SK-N-SH (cell line): ENCODE data around the gene RIN3. TPM values are rescaled to one million over a fixed set of nuclear protein-coding genes. Genes with fewer than 3 reads are reported as not detected.

ENCODE experiments used
- CTCF ChIA-PET: fragments of 300-600, 350-600 bp; formaldehyde crosslinking; extraction: SDS; loops from one replicate; lab custom pipeline; 2021; lab: Yijun Ruan, JAX
- POLR2A ChIA-PET: fragments of 350-600 bp; sonication (Branson Sonifier 250); formaldehyde crosslinking; extraction: SDS; loops from one replicate; lab custom pipeline; 2020; ENCODE audit warnings: antibody characterized with exemption, inconsistent platforms; lab: Yijun Ruan, JAX
- DNase-seq: peaks from one replicate; pipeline ENCODE4 v3.0.0; 2012
- H2AFZ ChIP-seq: fragments of 200-600 bp; sonication (generic); 2 replicates; pipeline ENCODE4 v1.8.1; 2016; ENCODE audit warnings: antibody characterized with exemption, mild to moderate bottlenecking, low read depth
- H3F3A ChIP-seq: fragments of 200-600 bp; sonication (generic); replicated peaks from 2 replicates; pipeline ENCODE3; 2016; ENCODE audit warnings: antibody characterized with exemption, mild to moderate bottlenecking; ENCODE audit not compliant: insufficient read depth
- H3K27ac ChIP-seq, 2 experiments: fragments of 200-500 bp in 1 of 2; fragments of 200-600 bp in 1 of 2; sonication (Bioruptor generic) in 1 of 2; sonication (generic), shearing (Covaris generic) in 1 of 2; 2 replicates each; pipeline versions ENCODE4 v1.5.1 to v1.6.1; 2014 to 2016; ENCODE audit warnings: low read depth in 2 of 2, inconsistent platforms in 1 of 2, low read length in 1 of 2, mild to moderate bottlenecking in 1 of 2, mixed read lengths in 1 of 2
- H3K27me3 ChIP-seq: fragments of 200-600 bp; sonication (generic), shearing (Covaris generic); 2 replicates; pipeline ENCODE4 v1.6.1; 2016; ENCODE audit warnings: mixed run types; ENCODE audit not compliant: insufficient read depth
- H3K36me3 ChIP-seq, 2 experiments: fragments of 200-500 bp in 1 of 2; fragments of 200-600 bp in 1 of 2; sonication (Bioruptor generic) in 1 of 2; sonication (generic) in 1 of 2; replicated peaks in 1 of 2; 2 replicates each; pipeline versions ENCODE3 to v1.5.1; 2014 to 2016; ENCODE audit warnings: low read length in 1 of 2, mild to moderate bottlenecking in 1 of 2; ENCODE audit not compliant: insufficient read depth in 2 of 2, control insufficient read depth in 1 of 2
- H3K4me1 ChIP-seq, 2 experiments: fragments of 200-500 bp in 1 of 2; fragments of 200-600 bp in 1 of 2; sonication (Bioruptor generic) in 1 of 2; sonication (generic), shearing (Covaris generic) in 1 of 2; 2 replicates each; pipeline versions ENCODE4 v1.5.1 to v1.6.1; 2014 to 2016; ENCODE audit warnings: low read depth in 1 of 2, low read length in 1 of 2, mixed run types in 1 of 2; ENCODE audit not compliant: insufficient read depth in 2 of 2, control insufficient read depth in 1 of 2
- H3K4me2 ChIP-seq: fragments of 200-600 bp; sonication (generic), shearing (Covaris generic); 2 replicates; pipeline ENCODE4 v1.6.1; 2017; ENCODE audit warnings: mixed run types
- H3K4me3 ChIP-seq, 2 experiments: fragments of 200-500 bp in 1 of 2; fragments of 200-600 bp in 1 of 2; sonication (Bioruptor generic) in 1 of 2; sonication (generic), shearing (Covaris generic) in 1 of 2; 2 replicates each; pipeline versions ENCODE4 v1.5.1 to v1.8.1; 2014 to 2016; ENCODE audit warnings: low read depth in 2 of 2, inconsistent platforms in 1 of 2, low read length in 1 of 2, mild to moderate bottlenecking in 1 of 2, mixed read lengths in 1 of 2, moderate library complexity in 1 of 2
- H3K79me2 ChIP-seq: fragments of 200-600 bp; sonication (generic); 2 replicates; pipeline ENCODE4 v1.8.1; 2017; ENCODE audit warnings: mild to moderate bottlenecking; ENCODE audit not compliant: insufficient read depth
- H3K9ac ChIP-seq: fragments of 200-600 bp; sonication (generic); 2 replicates; pipeline ENCODE4 v1.6.1; 2017; ENCODE audit warnings: mixed run types
- H3K9me2 ChIP-seq: fragments of 200-600 bp; sonication (generic); 2 replicates; pipeline ENCODE4 v1.6.1; 2017; ENCODE audit warnings: mixed run types
- H3K9me3 ChIP-seq: fragments of 200-600 bp; sonication (generic); 2 replicates; pipeline ENCODE4 v1.6.1; 2017; ENCODE audit warnings: mixed run types, mild to moderate bottlenecking, moderate library complexity
- H4K20me1 ChIP-seq: fragments of 200-600 bp; sonication (generic); 2 replicates; pipeline ENCODE4 v1.6.1; 2017; ENCODE audit warnings: mild to moderate bottlenecking, mixed run types; ENCODE audit not compliant: insufficient read depth
- CHD2 ChIP-seq: fragments of 150-350 bp; IDR thresholded peaks from 2 replicates; pipeline ENCODE4 v1.6.1; 2018; ENCODE audit warnings: low read length; ENCODE audit not compliant: partially characterized antibody
- ELF1 ChIP-seq: IDR thresholded peaks from 2 replicates; pipeline ENCODE4 v1.4.0; 2012
- EP300 ChIP-seq, 2 experiments: IDR thresholded peaks; 2 replicates each; pipeline versions ENCODE4 v1.4.0 to v1.6.1; 2012; ENCODE audit warnings: borderline replicate concordance in 1 of 2, low read depth in 1 of 2, low read length in 1 of 2
- EZH2phosphoT487 ChIP-seq: fragments of 200-600 bp; sonication (generic); IDR thresholded peaks from 2 replicates; pipeline ENCODE4 v1.6.1; 2017; ENCODE audit warnings: low read depth, mixed run types, mild to moderate bottlenecking, antibody characterized with exemption, moderate library complexity, borderline replicate concordance
- FOXJ3 ChIP-seq: sonication (generic); formaldehyde crosslinking; IDR thresholded peaks from 2 replicates; pipeline ENCODE4 v1.5.1; 2020; ENCODE audit warnings: mild to moderate bottlenecking, missing genetic modification reagents
- FOXM1 ChIP-seq: IDR thresholded peaks from 2 replicates; pipeline ENCODE4 v1.4.0; 2012; ENCODE audit warnings: low read depth, mild to moderate bottlenecking
- JUND ChIP-seq: IDR thresholded peaks from 2 replicates; pipeline ENCODE4 v1.4.0; 2012
- NFIC ChIP-seq: IDR thresholded peaks from 2 replicates; pipeline ENCODE4 v1.4.0; 2012; ENCODE audit warnings: borderline replicate concordance
- PBX3 ChIP-seq: IDR thresholded peaks from 2 replicates; pipeline ENCODE4; 2012
- RCOR1 ChIP-seq: fragments of 150-350 bp; IDR thresholded peaks from 2 replicates; pipeline ENCODE4 v1.6.1; 2017; ENCODE audit warnings: antibody characterized with exemption, low read length
- SIN3A ChIP-seq: IDR thresholded peaks from 2 replicates; pipeline ENCODE4 v1.6.1; 2012; ENCODE audit warnings: low read depth, mild to moderate bottlenecking, low read length, moderate library complexity, borderline replicate concordance
- SMC3 ChIP-seq: IDR thresholded peaks from 2 replicates; pipeline ENCODE4 v1.6.1; 2012; ENCODE audit warnings: low read depth, low read length, improper control_type of control experiment
- TCF12 ChIP-seq: IDR thresholded peaks from 2 replicates; pipeline ENCODE4 v1.4.0; 2012
- TEAD4 ChIP-seq: IDR thresholded peaks from 2 replicates; pipeline ENCODE4 v1.4.0; 2012; ENCODE audit warnings: mild to moderate bottlenecking, borderline replicate concordance; ENCODE audit not compliant: insufficient read depth
- USF1 ChIP-seq: IDR thresholded peaks from 2 replicates; pipeline ENCODE4 v1.4.0; 2012; ENCODE audit warnings: low read depth, borderline replicate concordance
- YY1 ChIP-seq: IDR thresholded peaks from 2 replicates; pipeline ENCODE4 v1.4.0; 2012; ENCODE audit warnings: low read depth, mild to moderate bottlenecking
- WGBS: methylation state at CpG from one replicate; pipeline ENCODE4 v1.1.6; 2017; ENCODE audit warnings: low lambda C conversion rate; 5-methylcytosine and 5-hydroxymethylcytosine counted together
- polyA plus RNA-seq, 3 experiments: library from polyadenylated mRNA; depleted of rRNA; stranded (reverse); fragments of >200 nt; gene quantifications; 2 replicates each; pipeline ENCODE4 v1.2.3, GENCODE V29; 2012
- TF ChIP-seq, protein P1 (sequence below): IDR thresholded peaks from 2 replicates; pipeline ENCODE4 v1.4.0; 2012; ENCODE audit warnings: low read depth, borderline replicate concordance
- TF ChIP-seq, protein P2 (sequence below): fragments of 150-350 bp; IDR thresholded peaks from 2 replicates; pipeline ENCODE4 v1.6.1; 2016; ENCODE audit warnings: mild to moderate bottlenecking, low read depth, low read length

Gene RIN3
- polyA plus RNA-seq, 1 of the 3 experiments (the other 2 are of a cell fraction) = 12.4 TPM

- no peak for DNase-seq
- H3K4me2 ChIP-seq = no peak overlapping the region
- H3K27me3 ChIP-seq = no peaks in the 10 kb centered on the region
- H3K4me3 ChIP-seq = no peak overlapping the region
- WGBS = 66% methylated on average over 4 of the region's 4 CpGs
- no peaks in the 10 kb centered on the region for H3K9me3 ChIP-seq
- no peak overlapping the region for H3K9ac ChIP-seq
- peaks cover 0 to 11% of the 10 kb centered on the region in 2 experiments; a peak in 1 of 4 replicates for H3K4me1 ChIP-seq
- peaks cover 4% of the 10 kb centered on the region for H3F3A ChIP-seq
- POLR2A ChIA-PET = no interaction called here
- TF ChIP-seq CHD2 (no peak), EZH2phosphoT487 (no peak), FOXM1 (no peak), FOXJ3 (CRISPR knock-in tag) (no peak)
- TF ChIP-seq, all 33 proteins: peak for 0
- Histone ChIP-seq H2AFZ (no peak overlapping the region), H3K9me2 (no peaks in the 10 kb centered on the region), H3K79me2 (no peaks in the 10 kb centered on the region), H3K36me3 (peaks cover 14 to 17% of the 10 kb centered on the region in 2 experiments), H3K27ac (no peak overlapping the region), H4K20me1 (no peaks in the 10 kb centered on the region)
- CTCF ChIA-PET = interaction anchor here (1.0 kb wide), 1 partner anchor 31 kb away, joined by 3 read pairs; no protein-coding TSS in a partner anchor
These were observed 45.9 kb downstream of the RIN3 start for GRCh38 chr14:92559486-92559885.

DNA sequence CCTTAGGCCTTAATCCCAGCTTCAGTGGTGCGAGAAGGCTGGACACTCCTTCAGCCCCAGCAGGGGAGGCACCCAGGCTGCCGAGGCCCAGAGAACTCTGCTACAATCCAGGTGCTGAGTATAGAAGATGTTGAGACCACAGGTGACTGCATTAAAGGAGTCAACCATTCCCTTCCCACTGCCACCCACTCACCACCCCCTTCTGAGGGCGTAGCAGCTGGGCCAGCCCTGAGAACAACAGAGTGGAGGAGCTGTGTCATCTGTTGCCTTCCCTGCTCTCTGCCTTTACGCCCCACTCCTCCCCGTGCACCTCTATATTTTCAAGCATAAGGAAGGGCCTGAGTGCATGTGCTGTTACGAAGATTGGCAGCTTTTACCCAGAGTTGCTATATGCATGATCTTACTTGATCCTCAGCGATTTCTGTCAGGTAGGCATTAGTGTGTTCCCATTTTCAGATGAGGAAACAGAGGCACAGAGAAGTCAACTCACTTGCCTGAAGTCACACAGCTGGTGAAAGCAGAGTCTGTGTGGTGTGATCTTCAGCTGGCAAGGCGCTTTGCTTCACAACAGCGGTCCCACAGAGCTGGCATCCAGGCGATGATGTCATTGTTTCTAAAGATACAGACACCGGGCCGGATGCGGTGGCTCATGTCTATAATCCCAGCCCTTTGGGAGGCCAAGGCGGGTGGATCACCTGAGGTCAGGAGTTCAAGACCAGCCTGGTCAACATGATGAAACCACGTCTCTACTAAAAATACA lies 46.7 kb downstream of the RIN3 start:
- TF ChIP-seq TCF12 = no peak
- no peak for TF ChIP-seq RCOR1
- no peak for TF ChIP-seq TEAD4
- no peak for TF ChIP-seq PBX3
- TF ChIP-seq EP300 (IDR thresholded peaks at IDR 0.05; ENCODE audit: borderline replicate concordance in 1 of 2, low read depth in 1 of 2, low read length in 1 of 2) = no peak
- no peak for TF ChIP-seq JUND
- TF ChIP-seq, protein P1, sequence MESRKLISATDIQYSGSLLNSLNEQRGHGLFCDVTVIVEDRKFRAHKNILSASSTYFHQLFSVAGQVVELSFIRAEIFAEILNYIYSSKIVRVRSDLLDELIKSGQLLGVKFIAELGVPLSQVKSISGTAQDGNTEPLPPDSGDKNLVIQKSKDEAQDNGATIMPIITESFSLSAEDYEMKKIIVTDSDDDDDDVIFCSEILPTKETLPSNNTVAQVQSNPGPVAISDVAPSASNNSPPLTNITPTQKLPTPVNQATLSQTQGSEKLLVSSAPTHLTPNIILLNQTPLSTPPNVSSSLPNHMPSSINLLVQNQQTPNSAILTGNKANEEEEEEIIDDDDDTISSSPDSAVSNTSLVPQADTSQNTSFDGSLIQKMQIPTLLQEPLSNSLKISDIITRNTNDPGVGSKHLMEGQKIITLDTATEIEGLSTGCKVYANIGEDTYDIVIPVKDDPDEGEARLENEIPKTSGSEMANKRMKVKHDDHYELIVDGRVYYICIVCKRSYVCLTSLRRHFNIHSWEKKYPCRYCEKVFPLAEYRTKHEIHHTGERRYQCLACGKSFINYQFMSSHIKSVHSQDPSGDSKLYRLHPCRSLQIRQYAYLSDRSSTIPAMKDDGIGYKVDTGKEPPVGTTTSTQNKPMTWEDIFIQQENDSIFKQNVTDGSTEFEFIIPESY = no peak
- TF ChIP-seq, protein P2, sequence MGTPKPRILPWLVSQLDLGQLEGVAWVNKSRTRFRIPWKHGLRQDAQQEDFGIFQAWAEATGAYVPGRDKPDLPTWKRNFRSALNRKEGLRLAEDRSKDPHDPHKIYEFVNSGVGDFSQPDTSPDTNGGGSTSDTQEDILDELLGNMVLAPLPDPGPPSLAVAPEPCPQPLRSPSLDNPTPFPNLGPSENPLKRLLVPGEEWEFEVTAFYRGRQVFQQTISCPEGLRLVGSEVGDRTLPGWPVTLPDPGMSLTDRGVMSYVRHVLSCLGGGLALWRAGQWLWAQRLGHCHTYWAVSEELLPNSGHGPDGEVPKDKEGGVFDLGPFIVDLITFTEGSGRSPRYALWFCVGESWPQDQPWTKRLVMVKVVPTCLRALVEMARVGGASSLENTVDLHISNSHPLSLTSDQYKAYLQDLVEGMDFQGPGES = no peak
- no peak for TF ChIP-seq USF1
- TF ChIP-seq ELF1 = no peak
- TF ChIP-seq YY1 = no peak
- no peak for TF ChIP-seq NFIC
- TF ChIP-seq SMC3 = no peak
- TF ChIP-seq SIN3A = no peak
- TF ChIP-seq CHD2 = no peak
- CTCF ChIA-PET = interaction anchor here (1.0 kb wide), 1 partner anchor 31 kb away, joined by 3 read pairs; no protein-coding TSS in a partner anchor
- 80% methylated on average over 15 of the region's 15 CpGs for WGBS

More for the DNA sequence above, 46.7 kb downstream of the RIN3 start:
- H3K4me1 ChIP-seq = peaks cover 0 to 16% of the 10 kb centered on the region in 2 experiments; a peak in 2 of 4 replicates
- no peaks in the 10 kb centered on the region for H3K9me2 ChIP-seq
- DNase-seq = no peak
- no peaks in the 10 kb centered on the region for H3K27me3 ChIP-seq
- H4K20me1 ChIP-seq = no peaks in the 10 kb centered on the region
- peaks cover 14 to 17% of the 10 kb centered on the region in 2 experiments for H3K36me3 ChIP-seq
- H3K79me2 ChIP-seq = no peaks in the 10 kb centered on the region
- H3K4me3 ChIP-seq = no peak overlapping the region
- no peak overlapping the region for H2AFZ ChIP-seq
- H3K9ac ChIP-seq = no peak overlapping the region
- POLR2A ChIA-PET = no interaction called here
- H3K4me2 ChIP-seq = no peak overlapping the region
- H3K27ac ChIP-seq = no peak overlapping the region
- peaks cover 4% of the 10 kb centered on the region for H3F3A ChIP-seq
- H3K9me3 ChIP-seq = no peaks in the 10 kb centered on the region
